Activated naive CD4-positive, alpha-beta T cell treated with Interleukin-2 at 50 U/mL for 16 hours (primary cell): ENCODE measurements around the gene WHRN.

Source experiments
- DNase-seq: peaks from one replicate; pipeline ENCODE4 v3.0.0-alpha.2; 2020

The WHRN gene

GRCh38 chr9:114470121-114470520, 35.2 kb downstream of the WHRN start:
- no peak for DNase-seq

- DNase-seq: no peak
These were observed 36.0 kb downstream of the WHRN start for GRCh38 chr9:114469091-114469853.

- no peak for DNase-seq
These were observed 37.4 kb downstream of the WHRN start for GRCh38 chr9:114467910-114468309.

GRCh38 chr9:114467226-114467750, 38.0 kb downstream of the WHRN start:
- DNase-seq: no peak

- DNase-seq: no peak
These were observed 39.1 kb downstream of the WHRN start for GRCh38 chr9:114465906-114466900.

- no peak for DNase-seq
These were observed 39.9 kb downstream of the WHRN start for GRCh38 chr9:114465417-114465816.

- no peak for DNase-seq
These were observed 40.8 kb downstream of the WHRN start for GRCh38 chr9:114464281-114465051.

GRCh38 chr9:114462791-114463190, 42.5 kb downstream of the WHRN start:
- no peak for DNase-seq

GRCh38 chr9:114461468-114461867, 43.8 kb downstream of the WHRN start:
- no peak for DNase-seq

- DNase-seq: no peak
These were observed 44.6 kb downstream of the WHRN start for GRCh38 chr9:114460513-114461199.

GRCh38 chr9:114459464-114459863, 45.8 kb downstream of the WHRN start:
- no peak for DNase-seq

GRCh38 chr9:114456929-114457328, 48.3 kb downstream of the WHRN start:
- DNase-seq: no peak

GRCh38 chr9:114454652-114455051, 50.6 kb downstream of the WHRN start:
- DNase-seq: no peak

- DNase-seq: no peak
These were observed 52.8 kb downstream of the WHRN start for GRCh38 chr9:114452219-114453165.

GRCh38 chr9:114451707-114452031, 53.6 kb downstream of the WHRN start:
- no peak for DNase-seq

GRCh38 chr9:114450833-114451706, 54.2 kb downstream of the WHRN start:
- DNase-seq: no peak

GRCh38 chr9:114450181-114450580, 55.1 kb downstream of the WHRN start:
- DNase-seq: no peak

GRCh38 chr9:114449236-114449635, 56.0 kb downstream of the WHRN start:
- no peak for DNase-seq

GRCh38 chr9:114448706-114449105, 56.6 kb downstream of the WHRN start:
- DNase-seq: no peak
